Measurements from ENCODE around the gene ADAMTSL3. TPM values are rescaled to one million over a fixed set of nuclear protein-coding genes. Genes with fewer than 3 reads are reported as not detected.

Gene ADAMTSL3
- total RNA-seq, 1 donor from 2014 or later = 0.07 TPM

DNA sequence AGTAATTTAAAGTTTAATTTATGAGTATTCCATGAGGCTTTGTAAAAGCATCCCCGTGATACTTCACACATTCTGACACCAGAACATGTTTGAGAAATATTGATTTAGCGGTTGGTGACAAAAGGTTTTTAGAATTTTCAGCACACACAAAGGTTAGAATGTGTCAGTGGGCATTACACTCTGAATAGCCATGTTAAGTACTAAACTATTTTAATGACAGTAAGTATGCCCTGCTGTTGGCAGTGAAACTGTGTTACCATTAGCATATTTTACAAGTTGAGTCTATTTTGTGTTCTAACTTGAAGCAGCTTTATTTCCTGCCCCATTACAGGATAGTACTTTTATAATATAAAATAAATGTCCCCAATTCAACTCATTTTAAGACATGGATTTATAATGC lies 66.5 kb downstream of the ADAMTSL3 start:
- no peaks in the 10 kb centered on the region for H3K9me3 Mint-ChIP-seq
- H3K27me3 Mint-ChIP-seq (ENCODE audit: low read depth) = no peaks in the 10 kb centered on the region
- no peak overlapping the region for H3K27ac Mint-ChIP-seq
- H3K36me3 Mint-ChIP-seq (ENCODE audit: low read depth) = no peaks in the 10 kb centered on the region
- H3K4me1 Mint-ChIP-seq (ENCODE audit: low read depth) = no peaks in the 10 kb centered on the region
- no peak overlapping the region for H3K4me3 Mint-ChIP-seq (ENCODE audit: low read depth)
- no peak for DNase-seq (ENCODE audit: low spot score)
- intact Hi-C loops (cut with micrococcal nuclease) = no loop called here

DNA sequence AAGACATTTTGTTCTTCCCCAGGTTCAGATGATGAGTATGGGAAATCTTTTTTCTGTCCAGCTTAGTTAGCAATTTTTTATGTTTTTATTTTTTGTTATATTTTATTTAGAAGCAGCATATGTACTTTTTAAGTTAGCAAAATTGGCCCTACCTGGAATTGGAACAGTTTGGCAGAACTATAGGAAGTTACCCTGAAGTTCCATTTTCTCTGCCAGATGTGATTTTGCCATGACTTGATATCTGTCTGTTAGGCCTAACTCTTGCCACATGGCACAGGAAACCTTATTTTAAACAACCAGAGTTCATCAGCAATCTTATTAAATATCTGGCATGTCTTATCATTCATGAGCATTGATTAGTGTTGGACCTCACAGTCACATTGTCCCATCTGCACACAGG lies 67.1 kb downstream of the ADAMTSL3 start:
- Mint-ChIP-seq H3K36me3 (ENCODE audit: low read depth) (no peaks in the 10 kb centered on the region), H3K27ac (no peak overlapping the region), H3K9me3 (no peaks in the 10 kb centered on the region), H3K27me3 (ENCODE audit: low read depth) (no peaks in the 10 kb centered on the region), H3K4me3 (ENCODE audit: low read depth) (no peak overlapping the region), H3K4me1 (ENCODE audit: low read depth) (no peaks in the 10 kb centered on the region)
- intact Hi-C loops (cut with micrococcal nuclease) = no loop called here
- DNase-seq (ENCODE audit: low spot score) = no peak

DNA sequence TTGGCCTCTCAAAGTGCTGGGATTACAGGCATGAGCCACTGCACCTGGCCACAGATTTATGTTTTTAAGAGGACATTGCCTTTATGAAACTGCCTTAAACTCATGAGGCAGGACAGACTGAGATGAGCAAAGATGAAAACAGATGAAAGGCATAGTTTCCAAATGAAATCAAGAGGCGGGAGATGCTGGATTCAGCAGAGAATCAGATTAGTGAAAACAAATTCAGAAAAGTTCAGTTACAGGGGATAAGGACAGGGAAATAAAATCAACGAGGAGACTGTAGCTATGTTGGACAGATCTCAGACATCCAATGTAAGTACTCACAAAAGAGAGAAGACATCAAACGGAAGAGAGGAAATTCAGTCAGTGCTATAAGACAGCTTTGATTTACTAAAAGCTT lies 68.1 kb downstream of the ADAMTSL3 start:
- intact Hi-C loops (cut with micrococcal nuclease) = no loop called here
- Mint-ChIP-seq H3K36me3 (ENCODE audit: low read depth) (no peaks in the 10 kb centered on the region), H3K4me3 (ENCODE audit: low read depth) (no peak overlapping the region), H3K9me3 (no peaks in the 10 kb centered on the region), H3K27me3 (ENCODE audit: low read depth) (peaks cover 2% of the 10 kb centered on the region), H3K27ac (no peak overlapping the region), H3K4me1 (ENCODE audit: low read depth) (no peaks in the 10 kb centered on the region)
- DNase-seq (ENCODE audit: low spot score) = no peak

DNA sequence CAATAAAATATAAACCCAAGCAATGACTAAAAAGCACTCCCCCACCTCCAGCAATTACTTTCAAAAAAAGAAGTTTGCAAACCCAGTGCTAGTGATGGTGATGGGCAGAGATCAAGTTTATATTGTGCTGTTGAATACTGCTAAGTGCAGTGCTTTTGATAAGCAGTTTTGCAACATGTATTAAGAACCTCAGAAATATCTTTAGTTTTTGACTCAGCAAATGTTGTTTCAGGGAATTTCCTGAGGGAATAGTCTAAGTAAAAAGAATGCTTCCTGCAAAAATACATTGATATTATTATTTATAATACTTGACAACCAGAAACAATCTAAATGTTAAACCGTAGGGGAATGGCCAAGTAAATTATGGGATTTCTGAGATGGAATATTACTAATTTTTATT lies 69.3 kb downstream of the ADAMTSL3 start:
- H3K4me3 Mint-ChIP-seq (ENCODE audit: low read depth) = no peak overlapping the region
- H3K36me3 Mint-ChIP-seq (ENCODE audit: low read depth) = no peaks in the 10 kb centered on the region
- intact Hi-C loops (cut with micrococcal nuclease) = no loop called here
- H3K9me3 Mint-ChIP-seq = no peaks in the 10 kb centered on the region
- DNase-seq (ENCODE audit: low spot score) = no peak
- peaks cover 2% of the 10 kb centered on the region for H3K27me3 Mint-ChIP-seq (ENCODE audit: low read depth)
- H3K4me1 Mint-ChIP-seq (ENCODE audit: low read depth) = no peaks in the 10 kb centered on the region
- H3K27ac Mint-ChIP-seq = no peak overlapping the region

DNA sequence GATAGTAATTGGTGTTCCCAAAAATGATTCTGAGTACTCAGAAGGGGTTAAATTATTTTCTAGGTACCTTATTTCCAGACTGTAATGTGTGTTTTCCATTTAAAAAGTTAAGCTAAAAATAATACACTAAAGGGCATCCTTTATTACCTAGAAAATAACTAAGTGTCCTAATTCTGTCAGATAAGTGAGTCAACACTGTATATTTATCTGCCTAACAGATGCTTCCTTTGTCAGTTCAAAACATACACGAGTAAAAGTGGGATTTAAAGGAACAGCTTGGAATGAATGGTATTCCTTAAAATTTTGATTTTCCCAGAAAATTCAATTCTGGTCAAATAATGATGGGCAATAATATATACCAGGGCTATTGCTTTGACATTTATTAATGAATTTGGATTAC lies 78.3 kb downstream of the ADAMTSL3 start:
- intact Hi-C loops (cut with micrococcal nuclease) = loop anchor here (10.0 kb wide), 1 partner anchor 293 kb away; no protein-coding TSS in a partner anchor
- no peaks in the 10 kb centered on the region for H3K9me3 Mint-ChIP-seq
- no peaks in the 10 kb centered on the region for H3K36me3 Mint-ChIP-seq (ENCODE audit: low read depth)
- no peaks in the 10 kb centered on the region for H3K4me1 Mint-ChIP-seq (ENCODE audit: low read depth)
- no peak overlapping the region for H3K4me3 Mint-ChIP-seq (ENCODE audit: low read depth)
- no peak overlapping the region for H3K27ac Mint-ChIP-seq
- no peak for DNase-seq (ENCODE audit: low spot score)
- no peaks in the 10 kb centered on the region for H3K27me3 Mint-ChIP-seq (ENCODE audit: low read depth)

DNA sequence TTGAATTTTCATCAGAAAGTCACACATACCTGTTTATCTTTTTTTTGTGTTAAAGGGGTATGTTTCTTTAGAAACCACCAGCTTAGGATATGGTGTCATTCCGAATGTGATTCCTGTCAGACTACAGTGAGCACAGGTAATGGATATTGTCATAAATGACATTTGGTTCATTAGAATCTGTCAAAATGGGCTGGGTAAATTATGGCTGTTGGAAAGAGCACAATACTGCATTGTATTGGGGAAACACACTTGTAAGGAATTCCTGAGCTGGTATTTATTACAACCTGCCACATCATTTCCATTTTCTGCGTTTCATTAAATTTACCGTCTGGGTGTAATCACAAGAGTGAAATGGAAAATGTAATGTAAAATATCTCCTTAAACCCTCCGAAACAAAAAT lies 78.8 kb downstream of the ADAMTSL3 start:
- H3K27me3 Mint-ChIP-seq (ENCODE audit: low read depth) = no peaks in the 10 kb centered on the region
- no peaks in the 10 kb centered on the region for H3K9me3 Mint-ChIP-seq
- H3K4me3 Mint-ChIP-seq (ENCODE audit: low read depth) = no peak overlapping the region
- H3K4me1 Mint-ChIP-seq (ENCODE audit: low read depth) = no peaks in the 10 kb centered on the region
- no peak overlapping the region for H3K27ac Mint-ChIP-seq
- DNase-seq (ENCODE audit: low spot score) = no peak
- intact Hi-C loops (cut with micrococcal nuclease) = loop anchor here (10.0 kb wide), 1 partner anchor 292 kb away; no protein-coding TSS in a partner anchor
- H3K36me3 Mint-ChIP-seq (ENCODE audit: low read depth) = no peaks in the 10 kb centered on the region

DNA sequence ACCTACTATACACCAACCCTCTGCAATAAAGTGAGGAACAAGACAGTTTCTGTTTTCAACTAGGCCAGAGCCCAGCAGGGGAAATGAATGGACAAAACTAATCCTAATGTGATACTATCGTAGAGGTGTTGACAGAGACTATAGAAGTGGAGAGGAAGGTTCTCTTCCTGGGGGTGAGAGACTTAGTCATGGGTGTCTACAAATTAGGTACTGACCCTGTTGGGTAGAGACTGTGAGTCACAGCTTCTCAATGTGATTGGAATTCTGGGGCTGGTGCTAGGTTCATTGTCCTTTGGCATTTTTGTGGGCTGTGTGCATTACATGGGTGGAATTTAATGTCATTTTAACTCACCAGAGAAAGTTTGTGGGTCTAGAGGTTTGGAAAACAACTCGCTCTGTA lies 79.3 kb downstream of the ADAMTSL3 start:
- Mint-ChIP-seq H3K9me3 (no peaks in the 10 kb centered on the region), H3K4me1 (ENCODE audit: low read depth) (no peaks in the 10 kb centered on the region), H3K27me3 (ENCODE audit: low read depth) (no peaks in the 10 kb centered on the region), H3K36me3 (ENCODE audit: low read depth) (no peaks in the 10 kb centered on the region), H3K27ac (no peak overlapping the region), H3K4me3 (ENCODE audit: low read depth) (no peak overlapping the region)
- intact Hi-C loops (cut with micrococcal nuclease) = loop anchor here (10.0 kb wide), 1 partner anchor 292 kb away; no protein-coding TSS in a partner anchor
- DNase-seq (ENCODE audit: low spot score) = no peak

DNA sequence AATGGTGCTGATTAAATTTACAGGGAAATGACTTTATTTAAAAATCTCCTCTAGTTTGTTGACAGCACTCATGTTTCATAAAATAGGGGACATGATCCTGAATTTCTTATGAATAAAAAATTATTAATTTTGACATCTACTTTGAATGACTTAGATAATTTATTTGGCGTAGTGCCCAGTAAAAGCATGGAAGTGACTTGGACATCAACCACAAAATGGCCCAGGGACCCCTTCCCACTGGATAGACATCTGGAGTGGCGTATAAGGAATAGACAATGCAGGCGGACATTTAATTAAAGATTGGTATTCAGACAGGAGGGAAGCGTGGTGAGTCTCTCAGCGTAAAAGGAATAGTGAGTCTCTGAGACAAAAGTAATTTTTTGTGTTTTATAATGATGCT lies 79.8 kb downstream of the ADAMTSL3 start:
- H3K4me3 Mint-ChIP-seq (ENCODE audit: low read depth) = no peak overlapping the region
- H3K4me1 Mint-ChIP-seq (ENCODE audit: low read depth) = no peaks in the 10 kb centered on the region
- H3K27ac Mint-ChIP-seq = no peak overlapping the region
- H3K9me3 Mint-ChIP-seq = no peaks in the 10 kb centered on the region
- no peak for DNase-seq (ENCODE audit: low spot score)
- intact Hi-C loops (cut with micrococcal nuclease) = loop anchor here (10.0 kb wide), 1 partner anchor 291 kb away; no protein-coding TSS in a partner anchor
- no peaks in the 10 kb centered on the region for H3K36me3 Mint-ChIP-seq (ENCODE audit: low read depth)
- H3K27me3 Mint-ChIP-seq (ENCODE audit: low read depth) = no peaks in the 10 kb centered on the region

DNA sequence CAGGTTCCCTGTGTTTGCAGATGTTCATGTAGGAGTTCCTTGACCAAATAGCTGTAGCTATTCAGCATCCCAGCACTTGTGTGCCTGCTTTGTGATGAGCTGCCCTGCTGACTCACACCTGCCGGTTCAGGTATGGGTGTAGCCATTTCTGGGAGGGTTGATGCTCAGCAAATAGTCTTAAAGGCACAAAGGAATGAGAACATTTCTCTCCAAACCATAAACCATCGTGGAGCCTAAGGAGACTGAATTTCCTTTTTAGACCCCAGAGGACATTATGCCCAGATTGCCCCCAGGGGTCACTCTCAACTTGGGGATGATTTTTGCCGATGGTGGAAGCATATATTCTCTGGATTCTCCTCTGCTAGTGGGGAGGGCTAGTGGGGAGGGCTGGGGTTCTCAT lies 80.6 kb downstream of the ADAMTSL3 start:
- no peak overlapping the region for H3K27ac Mint-ChIP-seq
- DNase-seq (ENCODE audit: low spot score) = no peak
- no peaks in the 10 kb centered on the region for H3K4me1 Mint-ChIP-seq (ENCODE audit: low read depth)
- H3K36me3 Mint-ChIP-seq (ENCODE audit: low read depth) = no peaks in the 10 kb centered on the region
- intact Hi-C loops (cut with micrococcal nuclease) = loop anchor here (10.0 kb wide), 1 partner anchor 290 kb away; no protein-coding TSS in a partner anchor
- H3K9me3 Mint-ChIP-seq = no peaks in the 10 kb centered on the region
- H3K4me3 Mint-ChIP-seq (ENCODE audit: low read depth) = no peak overlapping the region
- no peaks in the 10 kb centered on the region for H3K27me3 Mint-ChIP-seq (ENCODE audit: low read depth)

DNA sequence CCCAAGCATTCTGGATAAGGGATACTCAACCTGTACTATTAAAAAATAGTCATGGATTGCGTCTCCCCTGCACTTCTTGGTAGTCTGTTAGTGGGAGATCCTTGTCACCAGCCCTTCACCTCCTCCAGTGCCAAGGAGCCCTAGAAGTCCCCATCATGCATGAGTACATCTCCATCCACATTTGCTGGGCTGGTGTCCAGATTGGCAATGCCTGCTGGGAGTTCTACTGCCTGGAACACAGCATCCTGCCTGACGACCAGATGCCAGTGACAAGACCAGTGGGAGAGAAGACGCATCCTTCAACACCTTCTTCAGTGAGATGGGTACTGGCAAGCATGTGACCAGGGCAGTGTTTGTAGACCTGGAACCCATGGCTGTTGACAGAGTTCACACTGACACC lies 85.7 kb downstream of the ADAMTSL3 start:
- no peak for DNase-seq (ENCODE audit: low spot score)
- H3K4me3 Mint-ChIP-seq (ENCODE audit: low read depth) = no peak overlapping the region
- no peaks in the 10 kb centered on the region for H3K9me3 Mint-ChIP-seq
- H3K27me3 Mint-ChIP-seq (ENCODE audit: low read depth) = no peaks in the 10 kb centered on the region
- intact Hi-C loops (cut with micrococcal nuclease) = loop anchor here (10.0 kb wide), 1 partner anchor 285 kb away; no protein-coding TSS in a partner anchor
- no peaks in the 10 kb centered on the region for H3K36me3 Mint-ChIP-seq (ENCODE audit: low read depth)
- no peak overlapping the region for H3K27ac Mint-ChIP-seq
- H3K4me1 Mint-ChIP-seq (ENCODE audit: low read depth) = no peaks in the 10 kb centered on the region

DNA sequence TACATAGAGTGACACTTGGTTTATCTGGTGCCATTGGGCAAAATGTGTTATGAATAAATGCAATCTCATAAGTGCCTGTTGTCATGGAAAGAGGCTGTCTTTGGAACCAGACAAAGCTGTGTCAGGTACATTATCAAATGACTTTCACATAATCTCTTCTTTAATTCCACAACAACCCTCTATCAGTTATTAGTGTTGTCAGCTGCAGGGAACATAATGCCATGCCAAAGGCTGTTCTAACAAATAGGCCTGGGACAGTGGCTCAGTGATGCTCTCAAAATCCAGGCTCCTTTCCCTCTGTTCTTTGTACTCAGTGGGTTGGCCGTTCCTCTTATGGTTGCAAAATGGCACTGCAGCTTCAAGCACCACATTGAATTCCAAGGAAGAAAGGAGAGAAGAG lies 91.8 kb downstream of the ADAMTSL3 start:
- DNase-seq (ENCODE audit: low spot score) = no peak
- Mint-ChIP-seq H3K4me1 (ENCODE audit: low read depth) (no peaks in the 10 kb centered on the region), H3K9me3 (no peaks in the 10 kb centered on the region), H3K36me3 (ENCODE audit: low read depth) (no peaks in the 10 kb centered on the region), H3K27ac (no peak overlapping the region), H3K4me3 (ENCODE audit: low read depth) (no peak overlapping the region), H3K27me3 (ENCODE audit: low read depth) (no peaks in the 10 kb centered on the region)
- intact Hi-C loops (cut with micrococcal nuclease) = no loop called here

DNA sequence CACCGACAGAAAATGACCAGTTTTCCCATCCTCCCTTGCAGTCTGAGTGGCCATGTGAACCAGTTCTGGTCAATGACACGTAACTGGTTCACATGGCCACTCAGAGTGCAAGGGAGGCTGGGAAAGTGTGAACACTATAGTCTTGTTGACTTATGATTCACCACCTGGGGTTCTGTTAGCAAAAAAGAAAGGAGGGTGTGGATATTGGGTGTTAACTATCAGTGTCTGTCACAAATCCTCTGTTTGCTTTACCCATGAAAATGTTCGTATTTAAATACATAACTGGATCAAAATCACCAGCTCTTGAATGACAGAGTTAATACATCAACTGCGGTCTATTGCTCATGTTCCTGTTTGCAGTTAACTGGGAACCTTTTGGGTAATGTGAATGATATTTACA lies 92.3 kb downstream of the ADAMTSL3 start:
- DNase-seq (ENCODE audit: low spot score) = no peak
- Mint-ChIP-seq H3K4me1 (ENCODE audit: low read depth) (no peaks in the 10 kb centered on the region), H3K4me3 (ENCODE audit: low read depth) (no peak overlapping the region), H3K27ac (no peak overlapping the region), H3K27me3 (ENCODE audit: low read depth) (no peaks in the 10 kb centered on the region), H3K9me3 (no peaks in the 10 kb centered on the region), H3K36me3 (ENCODE audit: low read depth) (no peaks in the 10 kb centered on the region)
- intact Hi-C loops (cut with micrococcal nuclease) = no loop called here

DNA sequence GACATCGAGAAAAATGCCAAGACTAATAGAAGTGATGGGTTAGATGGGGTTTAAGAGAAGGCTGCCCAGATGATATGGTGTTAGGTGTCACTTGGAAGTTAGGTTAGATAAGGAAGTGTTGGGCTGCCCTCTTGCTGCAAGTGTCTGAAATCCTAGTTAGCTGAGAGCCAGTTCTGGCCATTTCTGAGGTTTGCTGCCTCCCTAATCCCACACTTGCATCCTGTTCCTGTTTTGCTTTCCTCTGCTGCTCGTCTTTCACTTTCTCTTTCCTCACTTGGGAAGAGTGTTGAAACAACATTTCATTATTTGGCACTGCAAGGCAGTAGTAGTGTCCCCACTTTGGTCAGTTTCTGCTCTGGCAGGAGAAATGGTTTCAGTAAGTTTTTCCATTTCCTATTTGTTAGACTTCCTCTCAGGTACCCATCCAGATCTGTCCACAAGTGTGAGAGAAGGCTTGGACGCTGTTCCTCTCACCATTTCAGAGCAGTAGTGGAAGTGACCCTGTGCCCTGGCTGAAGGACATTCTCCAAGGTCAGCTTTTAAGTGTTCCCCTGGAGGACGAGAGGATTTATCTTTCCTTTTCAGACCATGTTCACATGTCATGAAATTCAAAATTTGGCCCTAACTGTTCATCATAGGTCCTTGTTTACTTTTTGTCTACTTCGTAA lies 93.3 kb downstream of the ADAMTSL3 start:
- Mint-ChIP-seq H3K9me3 (no peaks in the 10 kb centered on the region), H3K27ac (no peak overlapping the region), H3K27me3 (ENCODE audit: low read depth) (no peaks in the 10 kb centered on the region), H3K4me1 (ENCODE audit: low read depth) (no peaks in the 10 kb centered on the region), H3K36me3 (ENCODE audit: low read depth) (no peaks in the 10 kb centered on the region), H3K4me3 (ENCODE audit: low read depth) (no peak overlapping the region)
- intact Hi-C loops (cut with micrococcal nuclease) = no loop called here
- DNase-seq (ENCODE audit: low spot score) = no peak

DNA sequence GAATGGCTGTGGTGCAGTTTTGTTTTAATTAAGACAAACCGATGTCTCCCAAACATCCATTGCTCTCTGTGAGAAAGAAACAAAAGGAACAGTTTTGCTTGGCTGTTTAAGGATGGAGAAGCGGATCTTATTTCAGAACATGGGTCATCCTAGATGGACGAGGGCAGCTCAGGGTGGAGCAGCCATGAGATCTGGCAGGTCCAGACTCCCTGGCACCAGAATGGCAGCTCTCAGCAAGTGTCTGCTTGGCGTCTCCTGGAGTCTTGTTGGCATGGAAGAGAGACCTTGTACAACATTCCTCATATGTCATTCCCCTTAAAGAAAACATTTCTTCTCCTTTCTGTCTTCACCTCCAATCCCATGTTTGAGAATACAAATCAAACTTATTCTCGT lies 93.8 kb downstream of the ADAMTSL3 start:
- DNase-seq (ENCODE audit: low spot score) = no peak
- Mint-ChIP-seq H3K27me3 (ENCODE audit: low read depth) (no peaks in the 10 kb centered on the region), H3K4me1 (ENCODE audit: low read depth) (no peaks in the 10 kb centered on the region), H3K9me3 (no peaks in the 10 kb centered on the region), H3K27ac (no peak overlapping the region), H3K4me3 (ENCODE audit: low read depth) (no peak overlapping the region), H3K36me3 (ENCODE audit: low read depth) (no peaks in the 10 kb centered on the region)
- intact Hi-C loops (cut with micrococcal nuclease) = no loop called here

All from activated T-helper 2 cell treated with anti-CD3 and anti-CD28 coated beads, Interferon-gamma antibody, Interleukin-2, Interleukin-4, amounts not matched to agents 10 μg/mL and 5 μg/mL and 100 μg/mL, durations not matched to agents 14 hours and 24 hours and 36 hours (primary cell).